Measurements from ENCODE around the gene ST3GAL3.

ST3GAL3 gene

DNA sequence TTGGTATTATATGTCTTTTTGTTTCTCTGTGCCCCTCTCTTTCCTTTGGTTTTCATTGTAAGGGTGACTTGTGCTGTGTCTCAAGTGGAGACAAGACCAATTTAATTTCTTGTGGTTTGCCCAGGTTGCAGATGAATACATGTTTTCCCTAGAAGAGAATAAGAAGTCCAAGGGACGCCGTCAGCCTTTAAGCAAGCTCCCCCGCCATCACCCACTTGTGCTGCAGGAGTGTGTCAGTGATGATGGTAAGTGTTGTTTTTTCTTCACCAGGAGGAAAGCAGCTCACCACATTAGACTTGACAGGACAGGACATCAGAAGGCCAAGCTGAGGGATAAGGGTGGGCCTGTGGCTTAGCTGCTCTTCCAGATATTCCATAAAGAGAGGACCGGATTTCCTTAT, 23.8 kb upstream of the ST3GAL3 start:
- Histone ChIP-seq H3K36me3 (no peaks in the 10 kb centered on the region; the same call in 1 of the 2 replicates), H3K27me3 (no peaks in the 10 kb centered on the region), H3K4me3 (ENCODE audit: low read depth, low read length) (no peak overlapping the region), H3K9me3 (no peaks in the 10 kb centered on the region), H3K4me1 (no peaks in the 10 kb centered on the region)
- TF ChIP-seq, protein P1, sequence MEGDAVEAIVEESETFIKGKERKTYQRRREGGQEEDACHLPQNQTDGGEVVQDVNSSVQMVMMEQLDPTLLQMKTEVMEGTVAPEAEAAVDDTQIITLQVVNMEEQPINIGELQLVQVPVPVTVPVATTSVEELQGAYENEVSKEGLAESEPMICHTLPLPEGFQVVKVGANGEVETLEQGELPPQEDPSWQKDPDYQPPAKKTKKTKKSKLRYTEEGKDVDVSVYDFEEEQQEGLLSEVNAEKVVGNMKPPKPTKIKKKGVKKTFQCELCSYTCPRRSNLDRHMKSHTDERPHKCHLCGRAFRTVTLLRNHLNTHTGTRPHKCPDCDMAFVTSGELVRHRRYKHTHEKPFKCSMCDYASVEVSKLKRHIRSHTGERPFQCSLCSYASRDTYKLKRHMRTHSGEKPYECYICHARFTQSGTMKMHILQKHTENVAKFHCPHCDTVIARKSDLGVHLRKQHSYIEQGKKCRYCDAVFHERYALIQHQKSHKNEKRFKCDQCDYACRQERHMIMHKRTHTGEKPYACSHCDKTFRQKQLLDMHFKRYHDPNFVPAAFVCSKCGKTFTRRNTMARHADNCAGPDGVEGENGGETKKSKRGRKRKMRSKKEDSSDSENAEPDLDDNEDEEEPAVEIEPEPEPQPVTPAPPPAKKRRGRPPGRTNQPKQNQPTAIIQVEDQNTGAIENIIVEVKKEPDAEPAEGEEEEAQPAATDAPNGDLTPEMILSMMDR (IDR thresholded peaks at IDR 0.05; ENCODE audit: low read depth, low read length) = no peak
- no peak for DNase-seq

DNA sequence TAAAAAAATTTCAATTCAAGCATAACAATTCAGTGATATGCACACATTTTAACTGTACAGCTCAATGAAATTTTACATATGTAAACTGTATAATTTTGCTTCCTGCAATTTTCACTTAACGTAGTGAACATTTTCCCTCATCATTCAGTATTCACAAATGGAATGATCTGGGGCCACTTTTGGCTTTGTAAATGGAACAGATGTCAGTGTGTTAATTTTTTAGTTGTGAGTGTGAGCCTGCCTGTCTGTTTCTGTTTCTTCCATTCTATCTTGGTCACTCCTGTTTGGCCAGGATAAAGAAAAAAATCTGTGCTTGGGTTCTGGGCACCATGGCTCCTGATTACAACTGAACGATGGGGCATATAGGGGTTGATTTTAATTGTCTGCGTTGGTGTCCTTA, 20.5 kb upstream of the ST3GAL3 start:
- Histone ChIP-seq H3K36me3 (peaks cover 14% of the 10 kb centered on the region), H3K27me3 (no peaks in the 10 kb centered on the region), H3K4me3 (ENCODE audit: low read depth, low read length) (no peak overlapping the region), H3K9me3 (no peaks in the 10 kb centered on the region), H3K4me1 (no peaks in the 10 kb centered on the region)
- no peak for DNase-seq
- TF ChIP-seq, protein P1 (IDR thresholded peaks at IDR 0.05; ENCODE audit: low read depth, low read length) = no peak

DNA sequence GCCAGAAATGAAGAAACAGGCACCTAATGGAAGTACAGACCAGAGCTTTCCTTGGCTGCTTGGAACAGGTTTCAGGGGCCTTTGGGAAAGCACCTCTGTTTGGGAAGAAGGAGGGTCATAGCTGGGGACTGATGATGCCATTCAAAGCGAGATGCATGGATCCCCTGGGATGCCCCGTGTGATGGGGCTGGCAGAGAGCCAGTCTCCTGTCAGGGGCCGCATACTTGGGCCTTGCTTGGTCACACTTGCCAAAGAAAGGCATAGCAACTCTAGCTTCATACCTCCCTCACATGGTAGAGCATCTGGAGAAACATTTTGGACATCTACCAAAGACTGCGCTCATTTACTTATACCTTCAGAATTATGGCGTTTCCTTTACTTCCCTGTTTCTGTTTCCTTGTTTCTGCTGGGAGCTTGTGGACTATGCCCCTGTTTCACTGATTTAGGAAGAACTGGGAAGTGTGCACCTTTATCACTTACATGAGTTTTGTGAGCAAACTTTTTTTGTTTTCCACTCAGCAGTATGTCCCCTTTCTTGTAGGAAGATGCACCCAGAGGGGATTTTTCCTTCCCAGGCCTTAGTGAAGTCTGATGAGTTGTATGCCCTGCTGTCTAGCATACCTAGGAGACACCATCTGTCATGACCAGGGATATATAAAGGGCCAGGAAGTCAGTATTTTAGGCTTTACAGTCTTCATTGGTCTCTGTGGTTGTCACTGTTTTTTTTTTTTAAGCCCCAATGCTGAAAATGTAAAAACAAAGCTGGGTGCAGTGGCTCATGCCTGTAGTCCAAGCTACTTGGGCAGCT, 19.8 kb upstream of the ST3GAL3 start:
- peak; percentile 8 for DNase-seq
- Histone ChIP-seq H3K9me3 (no peaks in the 10 kb centered on the region), H3K27me3 (no peaks in the 10 kb centered on the region), H3K4me3 (ENCODE audit: low read depth, low read length) (no peak overlapping the region), H3K4me1 (no peaks in the 10 kb centered on the region), H3K36me3 (peaks cover 18% of the 10 kb centered on the region)
- TF ChIP-seq, protein P1 (IDR thresholded peaks at IDR 0.05; ENCODE audit: low read depth, low read length) = no peak

DNA sequence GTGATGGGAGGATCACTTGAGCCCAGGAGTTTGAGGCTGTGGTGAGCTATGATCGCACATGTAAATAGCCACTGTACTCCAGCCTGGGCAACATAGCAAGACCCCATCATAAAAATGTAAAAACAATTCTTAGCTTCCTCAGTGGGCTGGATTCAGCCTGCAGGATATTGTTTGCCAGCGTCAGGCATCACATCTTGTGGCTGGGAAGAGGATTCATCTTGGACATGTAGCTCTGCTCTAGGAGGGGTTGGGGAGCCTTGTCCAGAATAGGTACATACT, 19.3 kb upstream of the ST3GAL3 start:
- Histone ChIP-seq H3K4me1 (no peaks in the 10 kb centered on the region), H3K27me3 (no peaks in the 10 kb centered on the region), H3K36me3 (peaks cover 18% of the 10 kb centered on the region), H3K4me3 (ENCODE audit: low read depth, low read length) (no peak overlapping the region), H3K9me3 (no peaks in the 10 kb centered on the region)
- no peak for DNase-seq
- TF ChIP-seq, protein P1 (IDR thresholded peaks at IDR 0.05; ENCODE audit: low read depth, low read length) = no peak

DNA sequence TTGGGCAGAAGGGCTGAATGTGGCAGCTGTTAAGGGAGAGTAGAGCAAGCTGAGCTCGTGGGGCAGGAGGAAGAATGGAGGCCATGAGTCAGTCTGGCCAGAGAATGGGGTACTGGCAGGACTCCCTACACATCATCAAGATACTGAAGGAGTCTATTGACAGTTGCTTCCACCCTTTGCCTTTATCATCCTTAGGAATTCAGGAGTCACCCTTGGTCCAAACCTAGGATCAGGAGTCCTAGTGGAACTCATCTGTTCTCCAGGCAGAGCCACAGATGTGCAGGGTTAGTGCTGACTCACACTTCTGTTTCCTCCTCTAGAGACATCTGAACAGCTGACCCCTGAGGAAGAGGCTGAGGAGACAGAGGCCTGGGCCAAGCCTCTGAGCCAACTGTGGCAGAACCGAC, 18.7 kb upstream of the ST3GAL3 start:
- peaks cover 20% of the 10 kb centered on the region for H3K36me3 ChIP-seq
- DNase-seq = no peak

DNA sequence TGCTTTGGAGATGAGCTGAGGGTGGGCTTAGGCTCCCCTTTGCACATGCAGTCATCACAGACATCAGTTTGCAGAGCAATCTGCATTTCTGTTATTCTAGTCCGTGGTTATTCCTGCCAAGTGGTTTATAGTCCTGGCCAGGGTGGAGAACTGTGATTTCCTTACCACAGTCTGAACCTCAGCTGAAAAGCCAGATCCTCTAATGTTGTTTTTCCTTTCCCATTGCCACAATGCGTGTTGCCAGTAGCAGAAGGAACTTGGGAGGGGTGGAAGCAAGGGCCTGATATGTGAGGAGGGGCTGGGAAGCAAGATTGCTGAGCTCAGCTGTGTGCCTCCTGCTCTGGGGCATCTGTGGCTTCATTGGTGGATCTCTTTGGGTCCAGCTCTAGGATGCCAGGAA, 18.0 kb upstream of the ST3GAL3 start:
- TF ChIP-seq, protein P1 (IDR thresholded peaks at IDR 0.05; ENCODE audit: low read depth, low read length) = no peak
- no peaks in the 10 kb centered on the region for H3K27me3 ChIP-seq
- H3K36me3 ChIP-seq = peaks cover 24% of the 10 kb centered on the region
- H3K4me1 ChIP-seq = no peaks in the 10 kb centered on the region
- H3K4me3 ChIP-seq (ENCODE audit: low read depth, low read length) = no peak overlapping the region
- DNase-seq = no peak
- H3K9me3 ChIP-seq = no peaks in the 10 kb centered on the region

More for the DNA sequence above, 18.7 kb upstream of the ST3GAL3 start:
- Histone ChIP-seq H3K4me1 (no peaks in the 10 kb centered on the region), H3K27me3 (no peaks in the 10 kb centered on the region), H3K4me3 (ENCODE audit: low read depth, low read length) (no peak overlapping the region), H3K9me3 (no peaks in the 10 kb centered on the region)
- TF ChIP-seq, protein P1 (IDR thresholded peaks at IDR 0.05; ENCODE audit: low read depth, low read length) = no peak

Measured in BE2C (cell line).